Stimulated activated naive CD4-positive, alpha-beta T cell treated with Interleukin-2 at 50 U/mL for 16 hours (primary cell): ENCODE results near the gene VAV3.
"Not testable (repeated sequence)": the region's sequence is repeated elsewhere in the genome, so short reads cannot be mapped to it uniquely, and the experiment has no call there.

ENCODE experiments used
- DNase-seq: peaks from one replicate; lab custom pipeline; 2025; lab: John Stamatoyannopoulos, UW

Gene VAV3

GRCh38 chr1:107733401-107733800 is 231.6 kb downstream of the VAV3 start:
- DNase-seq: not testable (repeated sequence)

- DNase-seq: no peak
Observed at GRCh38 chr1:107727866-107728265, 237.1 kb downstream of the VAV3 start.

- no peak for DNase-seq
Observed at GRCh38 chr1:107726860-107727259, 238.1 kb downstream of the VAV3 start.

- DNase-seq: no peak
Observed at GRCh38 chr1:107724648-107725047, 240.3 kb downstream of the VAV3 start.

- not testable (repeated sequence) for DNase-seq
Observed at GRCh38 chr1:107720210-107720609, 244.8 kb downstream of the VAV3 start.

GRCh38 chr1:107710005-107710404 is 255.0 kb downstream of the VAV3 start:
- no peak for DNase-seq

GRCh38 chr1:107707111-107707510 is 257.9 kb downstream of the VAV3 start:
- DNase-seq: no peak

- no peak for DNase-seq
Observed at GRCh38 chr1:107706182-107706581, 258.8 kb downstream of the VAV3 start.

- no peak for DNase-seq
Observed at GRCh38 chr1:107704911-107705310, 260.1 kb downstream of the VAV3 start.

GRCh38 chr1:107702946-107703571 is 261.9 kb downstream of the VAV3 start:
- no peak for DNase-seq

- DNase-seq: not testable (repeated sequence)
Observed at GRCh38 chr1:107700651-107701050, 264.3 kb downstream of the VAV3 start.

- no peak for DNase-seq
Observed at GRCh38 chr1:107698161-107698560, 266.8 kb downstream of the VAV3 start.

- no peak for DNase-seq
Observed at GRCh38 chr1:107695341-107695740, 269.6 kb downstream of the VAV3 start.

- DNase-seq: no peak
Observed at GRCh38 chr1:107692580-107693345, 272.2 kb downstream of the VAV3 start.

GRCh38 chr1:107691540-107691939 is 273.4 kb downstream of the VAV3 start:
- DNase-seq: no peak

GRCh38 chr1:107690491-107690890 is 274.5 kb downstream of the VAV3 start:
- no peak for DNase-seq

GRCh38 chr1:107689733-107690132 is 275.2 kb downstream of the VAV3 start:
- DNase-seq: no peak

- no peak for DNase-seq
Observed at GRCh38 chr1:107689159-107689558, 275.8 kb downstream of the VAV3 start.

GRCh38 chr1:107687849-107688753 is 276.9 kb downstream of the VAV3 start:
- DNase-seq: no peak

GRCh38 chr1:107683683-107684082 is 281.3 kb downstream of the VAV3 start:
- DNase-seq: no peak

- DNase-seq: no peak
Observed at GRCh38 chr1:107683191-107683657, 281.8 kb downstream of the VAV3 start.

GRCh38 chr1:107682467-107682866 is 282.5 kb downstream of the VAV3 start:
- DNase-seq: no peak
